BLaER1 treated with 17β-estradiol and CSF1 and Interleukin-3, amounts not matched to agents 10 nM and 100 nM (cell line): ENCODE results near the gene AP1S3.
"Not testable (repeated sequence)": the region's sequence is repeated elsewhere in the genome, so short reads cannot be mapped to it uniquely, and the experiment has no call there.

Experiments used
- H3K27ac ChIP-seq, 11 experiments: shearing (Covaris generic); formaldehyde crosslinking; 2 replicates each; pipeline ENCODE4 v1.8.1; 2022
- H3K27me3 ChIP-seq, 11 experiments: shearing (Covaris generic); formaldehyde crosslinking; 2 replicates each; pipeline ENCODE4 v1.8.1; 2022
- H3K36me3 ChIP-seq, 11 experiments: shearing (Covaris generic); formaldehyde crosslinking; 2 replicates each; pipeline ENCODE4 v1.8.1; 2022
- H3K4me1 ChIP-seq, 10 experiments: shearing (Covaris generic); formaldehyde crosslinking; 2 replicates each; pipeline ENCODE4 v1.8.1; 2022
- H3K4me2 ChIP-seq, 11 experiments: shearing (Covaris generic); formaldehyde crosslinking; 2 replicates each; pipeline ENCODE4 v1.8.1; 2022
- H3K4me3 ChIP-seq, 10 experiments: shearing (Covaris generic); formaldehyde crosslinking; 2 replicates each; pipeline ENCODE4 v1.8.1; 2022
- H3K9ac ChIP-seq, 11 experiments: shearing (Covaris generic); formaldehyde crosslinking; 2 replicates each; pipeline ENCODE4 v1.8.1; 2022
- H3K9me3 ChIP-seq, 11 experiments: shearing (Covaris generic); formaldehyde crosslinking; replicated peaks in 1 of 11; 2 replicates each; pipeline ENCODE4 v1.8.1; 2022
- H4K20me1 ChIP-seq, 11 experiments: shearing (Covaris generic); formaldehyde crosslinking; 2 replicates each; pipeline ENCODE4 v1.8.1; 2022
- Cebpa-rat ChIP-seq, 11 experiments: shearing (Covaris generic); IDR thresholded peaks; 2 replicates each; pipeline ENCODE4 v1.8.1; 2022

The AP1S3 gene

GRCh38 chr2:223837287-223838061 lies at the start of gene AP1S3:
Gene AP1S3, minus strand, starts transcription at chr2:223837582. Its CDS starts 132 bp downstream, at chr2:223837450.
- peak within 1 kb of the TSS; percentile 91 to 100 (median 96) for H3K4me2 ChIP-seq
- H3K9me3 ChIP-seq, result no peaks in the 10 kb centered on the region
- H3K4me3 ChIP-seq, result peak within 1 kb of the TSS; percentile 85 to 96 (median 90)
- TF ChIP-seq Cebpa-rat (IDR thresholded peaks at IDR 0.05), result no peak
- H4K20me1 ChIP-seq, result peaks cover 0 to 4% (median 0%) of the 10 kb centered on the region in 11 experiments; a peak in 1 of 22 replicates
- H3K36me3 ChIP-seq, result peaks cover 0 to 6% (median 0%) of the 10 kb centered on the region in 11 experiments; a peak in 2 of 22 replicates
- H3K4me1 ChIP-seq, result peaks cover 16 to 32% (median 24%) of the 10 kb centered on the region in 10 experiments
- peaks cover 0 to 4% (median 0%) of the 10 kb centered on the region in 11 experiments; a peak in 2 of 22 replicates for H3K27me3 ChIP-seq
- H3K9ac ChIP-seq, result peak within 1 kb of the TSS; percentile 69 to 83 (median 79)
- peak within 1 kb of the TSS in 9 of 11 experiments; percentile 44 to 69 (median 52); a peak in 17 of 22 replicates for H3K27ac ChIP-seq

GRCh38 chr2:223887127-223887526 lies 49.7 kb upstream of the AP1S3 start:
- TF ChIP-seq Cebpa-rat (IDR thresholded peaks at IDR 0.05), result no peak
- peaks cover 0 to 33% (median 0%) of the 10 kb centered on the region in 11 experiments; a peak in 3 of 22 replicates for H4K20me1 ChIP-seq
- peaks cover 5 to 12% (median 10%) of the 10 kb centered on the region in 11 experiments; a peak in 12 of 22 replicates for H3K9me3 ChIP-seq
- peak overlapping the region in 1 of 11 experiments; percentile 5; a peak in 1 of 22 replicates for H3K9ac ChIP-seq
- peaks cover 50 to 81% (median 59%) of the 10 kb centered on the region in 11 experiments for H3K36me3 ChIP-seq
- peaks cover 31 to 49% (median 42%) of the 10 kb centered on the region in 10 experiments for H3K4me1 ChIP-seq
- peak overlapping the region in 10 of 11 experiments; percentile 7 to 63 (median 46); a peak in 16 of 22 replicates for H3K27ac ChIP-seq
- H3K27me3 ChIP-seq, result no peaks in the 10 kb centered on the region
- no peak overlapping the region for H3K4me3 ChIP-seq
- H3K4me2 ChIP-seq, result peak overlapping the region; percentile 15 to 69 (median 53)

GRCh38 chr2:223886726-223887125 lies 49.3 kb upstream of the AP1S3 start:
- H3K9ac ChIP-seq, result peak overlapping the region in 1 of 11 experiments; percentile 5; a peak in 1 of 22 replicates
- H3K4me1 ChIP-seq, result peaks cover 27 to 45% (median 38%) of the 10 kb centered on the region in 10 experiments
- no peak for TF ChIP-seq Cebpa-rat (IDR thresholded peaks at IDR 0.05)
- H3K36me3 ChIP-seq, result peaks cover 54 to 83% (median 63%) of the 10 kb centered on the region in 11 experiments
- no peaks in the 10 kb centered on the region for H3K27me3 ChIP-seq
- no peak overlapping the region for H3K4me3 ChIP-seq
- H3K4me2 ChIP-seq, result peak overlapping the region; percentile 15 to 69 (median 53)
- H3K9me3 ChIP-seq, result peaks cover 5 to 12% (median 10%) of the 10 kb centered on the region in 11 experiments; a peak in 12 of 22 replicates
- peak overlapping the region in 10 of 11 experiments; percentile 7 to 63 (median 46); a peak in 16 of 22 replicates for H3K27ac ChIP-seq
- H4K20me1 ChIP-seq, result peaks cover 0 to 32% (median 0%) of the 10 kb centered on the region in 11 experiments; a peak in 3 of 22 replicates

GRCh38 chr2:223884399-223884798 lies 47.0 kb upstream of the AP1S3 start:
- H3K4me1 ChIP-seq, result peaks cover 8 to 24% (median 19%) of the 10 kb centered on the region in 10 experiments
- peaks cover 0 to 25% (median 0%) of the 10 kb centered on the region in 11 experiments; a peak in 2 of 22 replicates for H4K20me1 ChIP-seq
- peaks cover 67 to 96% (median 77%) of the 10 kb centered on the region in 11 experiments for H3K36me3 ChIP-seq
- peaks cover 3 to 6% (median 4%) of the 10 kb centered on the region in 11 experiments; a peak in 12 of 22 replicates for H3K9me3 ChIP-seq
- H3K4me2 ChIP-seq, result no peak overlapping the region
- H3K27ac ChIP-seq, result no peak overlapping the region
- H3K9ac ChIP-seq, result no peak overlapping the region
- H3K4me3 ChIP-seq, result no peak overlapping the region
- no peaks in the 10 kb centered on the region for H3K27me3 ChIP-seq
- TF ChIP-seq Cebpa-rat (IDR thresholded peaks at IDR 0.05), result no peak

GRCh38 chr2:223882715-223883114 lies 45.3 kb upstream of the AP1S3 start:
- Histone ChIP-seq H3K9ac (no peak overlapping the region), H3K4me2 (no peak overlapping the region), H4K20me1 (peaks cover 0 to 20% (median 0%) of the 10 kb centered on the region in 11 experiments; a peak in 2 of 22 replicates), H3K9me3 (no peaks in the 10 kb centered on the region), H3K27me3 (no peaks in the 10 kb centered on the region), H3K4me3 (no peak overlapping the region), H3K36me3 (peaks cover 77 to 97% (median 88%) of the 10 kb centered on the region in 11 experiments), H3K27ac (no peak overlapping the region), H3K4me1 (peaks cover 8 to 15% (median 14%) of the 10 kb centered on the region in 10 experiments)
- TF ChIP-seq Cebpa-rat (IDR thresholded peaks at IDR 0.05), result no peak

GRCh38 chr2:223880796-223881195 lies 43.4 kb upstream of the AP1S3 start:
- H4K20me1 ChIP-seq, result peaks cover 0 to 25% (median 0%) of the 10 kb centered on the region in 11 experiments; a peak in 1 of 22 replicates
- peaks cover 81 to 100% (median 92%) of the 10 kb centered on the region in 11 experiments for H3K36me3 ChIP-seq
- no peaks in the 10 kb centered on the region for H3K9me3 ChIP-seq
- H3K4me2 ChIP-seq, result no peak overlapping the region
- no peaks in the 10 kb centered on the region for H3K27me3 ChIP-seq
- H3K4me1 ChIP-seq, result no peaks in the 10 kb centered on the region
- H3K27ac ChIP-seq, result no peak overlapping the region
- no peak for TF ChIP-seq Cebpa-rat (IDR thresholded peaks at IDR 0.05)
- H3K9ac ChIP-seq, result no peak overlapping the region
- no peak overlapping the region for H3K4me3 ChIP-seq

- Histone ChIP-seq H4K20me1 (peaks cover 0 to 31% (median 0%) of the 10 kb centered on the region in 11 experiments; a peak in 1 of 22 replicates), H3K27ac (no peak overlapping the region), H3K4me3 (no peak overlapping the region), H3K9ac (no peak overlapping the region), H3K4me1 (no peaks in the 10 kb centered on the region), H3K36me3 (peaks cover 76 to 100% (median 85%) of the 10 kb centered on the region in 11 experiments), H3K4me2 (no peak overlapping the region), H3K27me3 (no peaks in the 10 kb centered on the region), H3K9me3 (0 out of 22 replicates have a peak, but pooled peaks cover 0 to 4% (median 0%) of the 10 kb centered on the region in 11 experiments)
- no peak for TF ChIP-seq Cebpa-rat (IDR thresholded peaks at IDR 0.05)
Observed at GRCh38 chr2:223877721-223878410, 40.5 kb upstream of the AP1S3 start.

GRCh38 chr2:223873672-223874071 lies 36.3 kb upstream of the AP1S3 start:
- Histone ChIP-seq H3K4me2 (no peak overlapping the region), H3K36me3 (peaks cover 42 to 97% (median 54%) of the 10 kb centered on the region in 11 experiments), H3K27ac (no peak overlapping the region), H3K4me1 (peaks cover 0 to 17% (median 9%) of the 10 kb centered on the region in 10 experiments; a peak in 13 of 20 replicates), H3K9ac (no peak overlapping the region), H3K4me3 (no peak overlapping the region), H3K9me3 (0 out of 22 replicates have a peak, but pooled peaks cover 0 to 4% (median 0%) of the 10 kb centered on the region in 11 experiments), H4K20me1 (peaks cover 0 to 19% (median 0%) of the 10 kb centered on the region in 11 experiments; a peak in 1 of 22 replicates), H3K27me3 (no peaks in the 10 kb centered on the region)
- no peak for TF ChIP-seq Cebpa-rat (IDR thresholded peaks at IDR 0.05)

GRCh38 chr2:223872772-223873171 lies 35.4 kb upstream of the AP1S3 start:
- H3K4me2 ChIP-seq, H3K4me3 ChIP-seq, H3K9ac ChIP-seq, H3K9me3 ChIP-seq, H3K27ac ChIP-seq, H3K27me3 ChIP-seq: not testable (repeated sequence)
- Histone ChIP-seq H4K20me1 (peaks cover 0 to 19% (median 0%) of the 10 kb centered on the region in 11 experiments; a peak in 1 of 22 replicates), H3K4me1 (peaks cover 4 to 17% (median 9%) of the 10 kb centered on the region in 10 experiments; a peak in 15 of 20 replicates), H3K36me3 (peaks cover 33 to 90% (median 45%) of the 10 kb centered on the region in 11 experiments)

GRCh38 chr2:223871661-223872060 lies 34.3 kb upstream of the AP1S3 start:
- Histone ChIP-seq H3K36me3 (peaks cover 22 to 82% (median 35%) of the 10 kb centered on the region in 11 experiments), H3K4me2 (peak overlapping the region in 8 of 11 experiments; percentile 9 to 66 (median 34); a peak in 14 of 22 replicates), H4K20me1 (peaks cover 0 to 15% (median 0%) of the 10 kb centered on the region in 11 experiments; a peak in 1 of 22 replicates), H3K27ac (peak overlapping the region in 8 of 11 experiments; percentile 4 to 63 (median 35); a peak in 9 of 22 replicates), H3K4me1 (peaks cover 5 to 17% (median 10%) of the 10 kb centered on the region in 10 experiments; a peak in 17 of 20 replicates), H3K9ac (0 out of 22 replicates have a peak overlapping the region, but pooled peaks of 1 of the 11 experiments have one; percentile 31)
- H3K4me3 ChIP-seq, H3K9me3 ChIP-seq, H3K27me3 ChIP-seq: not testable (repeated sequence)
